Pulmonary artery endothelial cell (primary cell): ENCODE results near the gene CEP20. TPM values are rescaled to one million over a fixed set of nuclear protein-coding genes. Genes with fewer than 3 reads are reported as not detected.
"Not testable (repeated sequence)": the region's sequence is repeated elsewhere in the genome, so short reads cannot be mapped to it uniquely, and the experiment has no call there.

Source experiments
- DNase-seq: peaks from one replicate; pipeline ENCODE4 v3.0.0-alpha.2; 2011; ENCODE audit warnings: low read depth, low spot score
- total RNA-seq: library from RNA; depleted of rRNA; stranded (reverse); fragments of >200 nt; gene quantifications from 2 replicates; pipeline ENCODE4 v1.2.3, GENCODE V29; 2014

Gene CEP20, protein sequence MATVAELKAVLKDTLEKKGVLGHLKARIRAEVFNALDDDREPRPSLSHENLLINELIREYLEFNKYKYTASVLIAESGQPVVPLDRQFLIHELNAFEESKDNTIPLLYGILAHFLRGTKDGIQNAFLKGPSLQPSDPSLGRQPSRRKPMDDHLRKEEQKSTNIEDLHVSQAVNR
- 27.5 and 30.5 TPM in 2 replicates for total RNA-seq

DNA sequence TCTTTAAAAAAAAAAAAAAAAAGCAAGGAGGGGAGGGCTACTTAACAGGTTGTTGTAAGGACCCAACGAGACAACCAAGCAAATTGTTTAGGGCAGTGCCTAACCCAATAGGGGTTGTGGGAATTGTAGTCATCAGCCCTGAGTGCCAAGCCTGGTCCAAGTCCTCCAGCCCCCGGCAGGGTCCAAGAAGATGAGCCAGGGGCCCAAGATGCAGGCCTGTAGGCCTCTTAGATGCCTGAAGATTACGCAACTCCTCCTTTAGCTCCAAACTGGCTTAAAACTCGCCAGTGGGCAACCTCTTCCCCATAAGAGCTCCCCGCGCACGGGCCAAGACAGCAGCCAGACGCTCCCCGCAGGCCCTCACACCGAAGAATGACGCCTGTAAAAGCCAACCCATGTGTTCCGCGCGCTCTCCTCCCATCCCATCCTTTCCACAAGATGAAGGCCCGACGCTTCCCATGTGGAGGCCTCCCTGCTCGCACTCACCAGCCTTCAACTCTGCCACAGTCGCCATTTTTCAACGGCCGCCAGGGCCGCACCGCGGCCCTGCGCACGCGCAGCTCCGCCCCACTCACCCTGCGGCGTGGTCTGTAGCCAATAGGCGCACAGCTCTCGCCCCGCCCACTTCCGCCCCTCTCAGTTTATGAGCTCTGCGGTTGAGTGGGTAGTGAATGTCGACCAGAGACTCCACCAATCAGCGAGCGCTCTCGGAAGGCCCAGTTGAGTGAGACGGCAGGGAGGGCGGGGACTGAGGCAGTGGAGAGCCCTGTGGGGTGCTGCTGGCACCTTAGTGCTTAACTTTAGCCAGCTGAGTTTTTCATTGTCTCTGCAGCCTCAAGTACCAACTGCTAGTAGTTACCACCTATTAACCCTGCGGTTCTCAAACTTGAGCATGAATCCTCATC lies at the start of gene CEP20:
Gene CEP20 (minus strand): TSS at position 532 of the 905 bp plus-strand sequence. CDS start 18 bp downstream, at position 514.
- peak; percentile 96 for DNase-seq

GRCh38 chr16:15936809-15937208 lies 48.4 kb upstream of the CEP20 start:
- not testable (repeated sequence) for DNase-seq

DNA sequence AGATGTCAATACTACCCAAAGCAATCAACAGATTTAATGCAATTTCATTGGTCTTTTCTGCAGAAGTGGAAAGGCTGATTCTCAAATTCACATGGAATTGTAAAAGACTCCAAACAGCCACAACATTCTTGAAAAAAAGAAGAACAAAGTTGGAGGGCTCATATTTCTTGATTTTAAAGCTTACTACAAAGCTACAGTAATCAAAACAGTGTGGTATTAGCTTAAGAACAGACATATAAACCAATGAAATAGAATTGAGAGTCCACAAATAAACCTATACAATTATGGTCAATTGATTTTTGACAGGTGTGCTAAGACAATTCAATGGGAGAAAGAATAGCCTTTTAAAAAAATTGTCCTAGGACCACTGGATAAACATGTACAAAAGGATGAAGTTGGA lies 46.6 kb upstream of the CEP20 start:
- DNase-seq: no peak

- DNase-seq: no peak
Measured at GRCh38 chr16:15933781-15934180, 45.4 kb upstream of the CEP20 start.

DNA sequence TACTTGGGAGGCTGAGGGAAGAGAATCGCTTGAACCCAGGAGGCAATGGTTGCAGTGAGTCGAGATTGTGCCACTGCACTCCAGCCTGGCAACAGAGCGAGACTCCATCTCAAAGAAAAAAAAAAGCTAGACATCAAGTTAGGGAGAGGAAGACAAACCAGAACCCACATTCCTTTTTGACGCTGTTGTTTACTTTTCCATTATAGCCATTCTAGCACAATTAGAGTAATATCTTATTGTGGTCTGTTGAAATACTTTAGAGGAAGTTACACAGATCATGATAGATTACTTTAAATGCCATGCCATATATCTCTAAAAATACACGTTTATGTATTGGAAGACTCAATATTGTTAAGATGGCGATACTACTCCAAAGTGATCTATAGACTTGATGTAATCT lies 44.5 kb upstream of the CEP20 start:
- no peak for DNase-seq

GRCh38 chr16:15928261-15929104 lies 40.1 kb upstream of the CEP20 start:
- DNase-seq: no peak

GRCh38 chr16:15925631-15926030 lies 37.2 kb upstream of the CEP20 start:
- DNase-seq: no peak

DNA sequence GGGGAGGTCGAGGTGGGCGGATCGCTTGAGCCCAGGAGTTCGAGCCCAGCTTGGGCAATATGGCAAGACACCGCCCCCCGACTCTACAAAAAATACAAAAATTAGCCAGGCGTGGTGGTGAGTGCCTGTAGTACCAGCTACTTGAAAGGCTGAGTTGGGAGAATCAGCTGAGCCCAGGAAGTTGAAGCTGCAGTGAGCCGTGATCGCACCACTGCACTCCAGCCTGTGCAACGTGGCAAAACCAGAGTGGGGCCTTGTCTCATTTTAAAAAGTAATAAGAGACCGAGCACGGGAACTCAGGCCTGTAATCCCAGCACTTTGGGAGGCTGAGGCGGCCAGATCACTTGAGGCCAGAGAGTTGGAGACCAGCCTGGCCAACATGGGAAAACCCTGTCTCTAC lies 36.6 kb upstream of the CEP20 start:
- DNase-seq: no peak

- no peak for DNase-seq
Measured at GRCh38 chr16:15919331-15919730, 30.9 kb upstream of the CEP20 start.

GRCh38 chr16:15918314-15918713 lies 29.9 kb upstream of the CEP20 start:
- not testable (repeated sequence) for DNase-seq

DNA sequence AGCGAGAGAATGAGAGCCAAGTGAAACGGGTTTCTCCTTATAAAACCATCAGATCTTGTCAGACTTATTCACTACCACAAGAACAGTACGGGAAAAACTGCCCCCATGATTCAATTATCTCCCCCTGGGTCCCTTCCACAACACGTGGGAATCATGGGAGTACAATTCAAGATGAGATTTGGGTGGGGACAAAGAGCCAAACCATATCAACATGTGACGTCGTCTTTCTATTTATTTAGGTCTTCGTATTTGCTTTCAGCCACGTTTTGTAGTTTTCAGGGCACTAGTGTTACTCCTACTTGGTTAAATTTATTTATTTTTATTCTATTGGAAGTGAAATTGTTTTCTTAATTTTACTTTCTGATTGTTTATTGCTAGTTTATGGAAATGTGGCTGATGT lies 27.9 kb upstream of the CEP20 start:
- DNase-seq: no peak

DNA sequence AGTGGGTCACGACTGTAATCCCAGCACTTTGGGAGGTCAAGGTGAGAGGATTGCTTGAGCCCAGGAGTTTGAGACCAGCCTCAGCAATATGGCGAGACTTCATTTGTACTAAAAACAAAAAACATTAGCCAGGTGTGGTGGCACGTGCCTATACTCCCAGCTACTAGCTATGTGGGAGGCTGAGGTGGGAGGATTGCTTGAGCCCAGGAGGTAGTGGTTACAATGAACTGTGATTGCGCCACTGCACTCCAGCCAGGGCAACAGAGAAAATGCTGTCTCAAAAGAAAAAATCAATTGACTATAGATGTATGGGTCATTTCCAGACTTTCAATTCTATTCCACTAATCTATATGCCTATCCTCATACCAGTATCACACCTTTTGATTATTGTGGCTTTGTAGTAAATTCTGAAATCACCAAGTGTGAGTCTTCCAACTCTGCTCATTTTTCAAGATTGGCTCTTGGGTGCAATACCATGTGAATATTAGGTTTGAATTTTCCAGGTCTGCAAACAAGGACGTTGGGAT lies 27.2 kb upstream of the CEP20 start:
- no peak for DNase-seq

DNA sequence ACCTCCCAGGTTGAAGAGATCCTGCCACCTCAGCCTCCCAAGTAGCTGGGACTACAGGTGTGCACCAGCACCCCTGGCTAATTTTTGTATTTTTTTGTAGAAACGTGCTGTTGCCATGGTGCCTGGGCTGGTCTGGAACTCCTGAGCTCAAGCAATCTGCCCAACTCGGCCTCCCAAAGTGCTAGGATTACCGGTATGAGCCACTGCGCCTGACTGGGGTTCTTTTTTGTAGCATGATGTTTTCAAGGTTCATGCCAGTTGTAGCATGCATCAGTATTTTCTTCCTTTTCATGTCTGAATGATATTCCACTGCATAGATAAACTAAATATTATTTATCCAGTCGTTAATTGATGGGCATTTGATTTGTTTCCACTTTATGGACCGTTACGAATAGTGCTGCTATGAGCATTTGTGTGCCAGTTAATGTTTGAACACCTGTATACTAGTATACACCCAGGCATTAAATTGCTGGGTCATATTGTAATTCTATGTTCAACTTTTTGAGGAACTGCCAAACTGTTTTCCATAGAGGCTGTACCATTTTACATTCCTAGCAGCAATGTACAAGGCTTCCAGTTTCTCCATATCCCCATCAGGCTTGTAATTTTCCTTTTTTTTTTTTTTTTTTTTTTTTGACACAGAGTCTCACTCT lies 24.8 kb upstream of the CEP20 start:
- DNase-seq: no peak

GRCh38 chr16:15911198-15911597 lies 22.8 kb upstream of the CEP20 start:
- no peak for DNase-seq

GRCh38 chr16:15907863-15908478 lies 19.6 kb upstream of the CEP20 start:
- no peak for DNase-seq

DNA sequence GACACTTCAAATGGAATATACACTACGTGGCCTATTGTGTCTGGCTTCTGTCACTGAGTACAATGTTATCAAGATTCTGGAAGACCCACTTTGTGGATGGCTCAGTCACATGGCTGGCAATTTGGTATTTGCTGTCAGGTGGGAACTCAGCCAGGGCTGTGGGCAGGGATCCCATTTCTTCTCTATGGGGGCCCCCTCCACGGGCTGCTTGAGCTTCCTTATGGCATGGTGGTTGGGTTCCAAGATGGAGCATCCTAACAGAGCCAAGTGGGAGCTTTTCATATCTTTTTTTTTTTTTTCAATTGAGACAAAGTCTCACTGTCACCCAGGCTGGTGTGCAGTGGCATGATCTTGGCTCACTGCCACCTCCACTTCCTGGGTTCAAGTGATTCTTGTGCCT lies 18.0 kb upstream of the CEP20 start:
- no peak for DNase-seq

DNA sequence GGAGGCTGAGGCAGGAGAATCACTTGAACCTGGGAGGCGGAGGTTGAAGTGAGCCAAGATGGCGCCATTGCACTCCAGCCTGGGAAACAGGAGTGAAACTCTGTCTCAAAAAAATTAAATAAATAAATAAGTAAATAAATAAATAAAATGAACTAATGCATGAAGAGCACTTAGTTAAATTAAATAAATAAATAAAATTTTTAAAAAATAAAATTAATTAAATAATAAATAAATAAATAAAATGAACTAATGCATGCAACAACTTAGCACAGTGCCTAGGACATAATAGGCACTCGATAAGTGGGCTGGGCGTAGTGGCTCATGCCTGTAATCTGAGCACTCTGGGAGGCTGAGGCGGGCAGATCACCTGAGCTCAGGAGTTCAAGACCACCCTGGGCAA lies 15.6 kb upstream of the CEP20 start:
- no peak for DNase-seq

GRCh38 chr16:15900901-15901500 lies 12.6 kb upstream of the CEP20 start:
- no peak for DNase-seq

GRCh38 chr16:15900357-15900756 lies 12.0 kb upstream of the CEP20 start:
- DNase-seq: no peak

DNA sequence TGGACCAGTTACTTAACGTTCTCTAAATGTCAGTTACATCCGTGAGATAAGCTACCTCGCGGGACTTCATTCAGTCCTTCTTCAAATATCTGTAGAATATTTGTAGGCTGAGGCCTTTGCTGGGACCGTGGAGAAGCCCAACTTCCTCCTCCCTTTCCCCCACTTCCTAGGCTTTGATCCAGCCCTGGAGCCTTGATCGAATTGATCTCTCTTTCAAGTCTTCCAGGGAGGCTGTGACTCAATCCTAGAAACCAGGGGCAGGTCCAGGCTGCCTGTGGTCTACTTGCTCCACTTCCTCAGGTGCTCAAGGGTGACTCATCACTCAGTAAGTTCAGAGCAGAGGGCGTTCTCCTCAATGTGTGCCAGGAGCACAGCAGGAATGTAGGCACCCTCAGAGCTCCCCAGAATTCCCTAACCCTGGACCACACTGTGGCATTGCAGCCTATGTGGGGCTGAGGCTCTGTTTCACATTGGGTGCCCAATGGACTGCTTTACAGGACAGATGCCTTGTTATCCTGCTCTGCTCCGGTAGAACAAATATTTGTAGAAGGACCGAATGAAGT lies 11.2 kb upstream of the CEP20 start:
- no peak for DNase-seq
